ENCODE measurements around the gene PLA2G6. TPM values are rescaled to one million over a fixed set of nuclear protein-coding genes. Genes with fewer than 3 reads are reported as not detected.

Gene PLA2G6
- total RNA-seq, 1 experiment from 2014 or later = 24.1 TPM

DNA sequence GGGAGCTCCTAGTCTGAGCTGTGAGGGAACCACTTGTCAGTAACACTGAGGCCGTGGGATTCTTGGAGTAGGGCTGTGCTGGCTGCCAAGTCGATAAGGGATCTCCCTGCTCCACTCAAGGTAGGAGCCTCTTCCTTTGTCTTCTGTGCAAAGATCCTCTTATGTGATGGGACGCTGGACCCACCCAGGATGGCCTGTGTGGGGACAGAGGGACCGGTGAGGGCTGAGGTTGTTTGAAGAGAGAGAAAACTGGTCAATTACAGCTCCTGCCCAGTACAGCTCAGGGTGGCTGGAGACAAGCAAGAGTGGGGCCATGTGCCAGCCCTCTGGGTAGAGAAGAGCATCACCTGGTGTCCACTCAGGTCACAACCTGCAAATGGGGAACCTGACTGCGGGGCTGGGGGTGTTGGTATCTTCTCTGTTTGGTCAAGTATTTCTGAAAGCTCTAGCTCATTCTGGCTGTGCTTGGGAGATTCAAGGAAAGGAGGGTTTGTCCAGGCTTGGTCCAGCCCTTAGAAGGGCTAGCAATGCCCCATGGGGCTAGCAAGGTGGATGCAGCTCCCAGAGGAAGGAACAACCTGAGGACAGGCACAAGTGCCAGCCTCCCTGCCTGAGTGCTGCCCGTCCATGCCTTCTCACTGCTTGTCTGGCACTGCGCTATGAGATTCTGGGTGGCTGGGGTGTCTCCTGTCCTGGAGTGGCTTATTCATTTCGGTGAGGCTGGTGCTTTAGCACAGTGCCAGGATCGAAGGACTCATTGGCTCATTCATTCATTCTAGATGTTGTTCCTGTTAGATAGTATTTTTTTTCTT lies 43.5 kb downstream of the PLA2G6 start:
- Histone ChIP-seq H2BK120ac (ENCODE audit: low read depth, low read length, poor library complexity, severe bottlenecking) (no peak overlapping the region), H2BK12ac (ENCODE audit: insufficient read length, low read depth, low read length) (no peak overlapping the region), H3K23ac (ENCODE audit: insufficient read length, low read depth, low read length) (no peak overlapping the region), H3K4ac (ENCODE audit: low read depth, low read length) (no peak overlapping the region), H2BK20ac (ENCODE audit: low read depth, low read length, poor library complexity, severe bottlenecking) (no peak overlapping the region), H3K18ac (ENCODE audit: insufficient read length, low read depth, low read length) (no peak overlapping the region), H4K8ac (replicated peaks; ENCODE audit: insufficient read length, low read depth, low read length) (no peak overlapping the region), H4K20me1 (ENCODE audit: control insufficient read depth, insufficient read depth, insufficient read length) (no peaks in the 10 kb centered on the region), H3K23me2 (ENCODE audit: insufficient read length, low read depth, low read length, poor library complexity, severe bottlenecking) (no peaks in the 10 kb centered on the region), H3K4me1 (ENCODE audit: insufficient read depth, low read length) (no peaks in the 10 kb centered on the region), H3K14ac (ENCODE audit: insufficient read depth, low read length) (no peak overlapping the region), H3K9ac (ENCODE audit: extremely low read depth, insufficient read length, low read length) (no peak overlapping the region), H2BK5ac (ENCODE audit: insufficient read length, low read length) (no peak overlapping the region), H3K4me2 (ENCODE audit: insufficient read depth, insufficient read length, low read length) (no peak overlapping the region), H2AK5ac (ENCODE audit: insufficient read length, low read length) (no peak overlapping the region), H3K79me1 (ENCODE audit: insufficient read depth, low read depth, low read length, poor library complexity, severe bottlenecking) (no peaks in the 10 kb centered on the region), H3K27ac (ENCODE audit: insufficient read length, low read depth, low read length) (no peak overlapping the region), H4K91ac (ENCODE audit: insufficient read length, low read depth, low read length) (no peak overlapping the region), H3K79me2 (ENCODE audit: insufficient read depth, low read length) (no peaks in the 10 kb centered on the region), H2AFZ (ENCODE audit: low read length) (no peak overlapping the region), H3K56ac (ENCODE audit: insufficient read length, low read depth, low read length) (no peak overlapping the region), H3T11ph (ENCODE audit: low read length) (no peak overlapping the region), H2BK15ac (ENCODE audit: low read depth, low read length) (no peak overlapping the region), H3K27me3 (ENCODE audit: insufficient read depth, low read length) (no peaks in the 10 kb centered on the region), H3K9me3 (ENCODE audit: control insufficient read depth, low read depth, low read length) (no peaks in the 10 kb centered on the region), H4K5ac (ENCODE audit: insufficient read length, low read depth, low read length) (no peak overlapping the region)
- Mint-ChIP-seq H3K27ac (peak overlapping the region in 1 of 3 experiments; percentile 32; a peak in 1 of 7 replicates), H3K9me3 (no peaks in the 10 kb centered on the region), H3K4me3 (no peak overlapping the region), H3K27me3 (ENCODE audit: low read depth) (no peaks in the 10 kb centered on the region), H3K4me1 (peaks cover 0 to 3% of the 10 kb centered on the region in 2 experiments; a peak in 1 of 4 replicates), H3K36me3 (ENCODE audit: insufficient read depth in 1 of 3, low read depth in 3 of 3) (peaks cover 0 to 39% (median 33%) of the 10 kb centered on the region in 3 experiments; a peak in 6 of 7 replicates)
- TF ChIP-seq, protein P1, sequence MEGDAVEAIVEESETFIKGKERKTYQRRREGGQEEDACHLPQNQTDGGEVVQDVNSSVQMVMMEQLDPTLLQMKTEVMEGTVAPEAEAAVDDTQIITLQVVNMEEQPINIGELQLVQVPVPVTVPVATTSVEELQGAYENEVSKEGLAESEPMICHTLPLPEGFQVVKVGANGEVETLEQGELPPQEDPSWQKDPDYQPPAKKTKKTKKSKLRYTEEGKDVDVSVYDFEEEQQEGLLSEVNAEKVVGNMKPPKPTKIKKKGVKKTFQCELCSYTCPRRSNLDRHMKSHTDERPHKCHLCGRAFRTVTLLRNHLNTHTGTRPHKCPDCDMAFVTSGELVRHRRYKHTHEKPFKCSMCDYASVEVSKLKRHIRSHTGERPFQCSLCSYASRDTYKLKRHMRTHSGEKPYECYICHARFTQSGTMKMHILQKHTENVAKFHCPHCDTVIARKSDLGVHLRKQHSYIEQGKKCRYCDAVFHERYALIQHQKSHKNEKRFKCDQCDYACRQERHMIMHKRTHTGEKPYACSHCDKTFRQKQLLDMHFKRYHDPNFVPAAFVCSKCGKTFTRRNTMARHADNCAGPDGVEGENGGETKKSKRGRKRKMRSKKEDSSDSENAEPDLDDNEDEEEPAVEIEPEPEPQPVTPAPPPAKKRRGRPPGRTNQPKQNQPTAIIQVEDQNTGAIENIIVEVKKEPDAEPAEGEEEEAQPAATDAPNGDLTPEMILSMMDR (conservative IDR thresholded peaks at IDR 0.05) = no peak
- no CpG with 5 or more reads among the region's 9 CpGs for WGBS (ENCODE audit: extremely low coverage, insufficient read length, low lambda C conversion rate)
- no peak for DNase-seq

Measured in H9 (cell line).